GM12878 (cell line): ENCODE results near the gene CIB2. TPM values are rescaled to one million over a fixed set of nuclear protein-coding genes. Genes with fewer than 3 reads are reported as not detected.
A peak's percentile ranks its signal among the peaks of the same experiment; 100 is the strongest.

Source experiments
- ATAC-seq: fragments of 200-7000 bp; cut with Tn5 transposase; 3 replicates; pipeline ENCODE4 v1.9.1; 2020; ENCODE audit warnings: mild to moderate bottlenecking, moderate library complexity
- BruUV-seq: library from RNA; stranded (reverse); fragments of 400-500 nt; replicated peaks from 2 replicates; lab custom pipeline; 2021; lab: Mats Ljungman, UMichigan
- CTCF ChIA-PET: fragments of 300-600 bp; sonication (Branson Sonifier 250); formaldehyde crosslinking; extraction: SDS; loops from one replicate; lab custom pipeline; 2021; ENCODE audit warnings: inconsistent platforms; lab: Yijun Ruan, JAX
- POLR2A ChIA-PET: fragments of 350-600 bp; formaldehyde crosslinking; extraction: SDS; loops from one replicate; lab custom pipeline; 2021; ENCODE audit warnings: inconsistent platforms; lab: Charles Lee
- RAD21 ChIA-PET: fragments of 300-600 bp; sonication (Branson Sonifier 250); formaldehyde crosslinking; loops from one replicate; lab custom pipeline; 2023; ENCODE audit warnings: antibody characterized with exemption; ENCODE audit not compliant: unreplicated experiment; lab: Charles Lee
- SMC1A ChIA-PET: fragments of 300-600 bp; sonication (Branson Sonifier 250); formaldehyde crosslinking; loops from one replicate; lab custom pipeline; 2023; ENCODE audit not compliant: unreplicated experiment, uncharacterized antibody; lab: Charles Lee
- DNase-seq: peaks from one replicate; pipeline ENCODE4 v3.0.0-alpha.2; 2011; ENCODE audit warnings: low read depth, low spot score
- FAIRE-seq: peaks from 3 replicates; lab custom pipeline; 2011; peaks lifted over from hg19 to GRCh38; lab: Jason Lieb, UNC
- H2AFZ ChIP-seq: 2 replicates; pipeline ENCODE4 v1.6.0; 2011; ENCODE audit warnings: low read depth, low read length, control low read depth; ENCODE audit not compliant: control insufficient read depth
- H3K27ac ChIP-seq: 2 replicates; pipeline ENCODE4 v1.5.1; 2011; ENCODE audit warnings: control low read depth; ENCODE audit not compliant: control insufficient read depth, insufficient read depth
- H3K27me3 ChIP-seq, 2 experiments: replicated peaks in 1 of 2; 2 replicates each; pipeline versions ENCODE4 v1.6.0 to v1.6.1; 2011; ENCODE audit warnings: low read length in 1 of 2; ENCODE audit not compliant: control insufficient read depth in 2 of 2, insufficient read depth in 2 of 2
- H3K36me3 ChIP-seq, 2 experiments: 2 replicates each; pipeline ENCODE4 v1.5.1; 2011; ENCODE audit warnings: low read length in 1 of 2; ENCODE audit not compliant: control insufficient read depth in 2 of 2, insufficient read depth in 2 of 2
- H3K4me1 ChIP-seq: 2 replicates; pipeline ENCODE4 v1.6.1; 2011; ENCODE audit warnings: mild to moderate bottlenecking, low read length, moderate library complexity, mixed read lengths; ENCODE audit not compliant: control insufficient read depth, insufficient read depth
- H3K4me2 ChIP-seq: 2 replicates; pipeline ENCODE4 v1.6.0; 2011; ENCODE audit warnings: control low read depth; ENCODE audit not compliant: control insufficient read depth, insufficient read depth
- H3K4me3 ChIP-seq: fragments of 200-600 bp; sonication (generic); 2 replicates; pipeline ENCODE4 v1.5.1; 2016
- H3K79me2 ChIP-seq: 2 replicates; pipeline ENCODE4 v1.6.0; 2011; ENCODE audit warnings: low read length; ENCODE audit not compliant: control insufficient read depth, insufficient read depth
- H3K9ac ChIP-seq: 2 replicates; pipeline ENCODE4 v1.8.0; 2011; ENCODE audit warnings: low read length, control low read depth, mixed read lengths; ENCODE audit not compliant: control insufficient read depth, insufficient read depth
- H3K9me3 ChIP-seq: replicated peaks from 3 replicates; pipeline ENCODE4 v1.5.1; 2011; ENCODE audit warnings: mild to moderate bottlenecking, low read length; ENCODE audit not compliant: control insufficient read depth, insufficient read depth
- H4K20me1 ChIP-seq: 2 replicates; pipeline ENCODE4 v1.6.0; 2011; ENCODE audit not compliant: control insufficient read depth, insufficient read depth
- CTCF ChIP-seq, 3 experiments: IDR thresholded peaks in 2 of 3; conservative IDR thresholded peaks in 1 of 3; 2 replicates each; pipeline ENCODE4 v1.5.1; 2011; ENCODE audit warnings: low read depth in 3 of 3, low read length in 3 of 3, mild to moderate bottlenecking in 3 of 3, control low read depth in 2 of 3, moderate library complexity in 2 of 3, inconsistent platforms in 1 of 3, mixed read lengths in 1 of 3; ENCODE audit not compliant: control insufficient read depth in 2 of 3, insufficient read depth in 1 of 3; ENCODE audit errors: extremely low read depth in 1 of 3
- GATAD2B ChIP-seq: fragments of 450-650 bp; conservative IDR thresholded peaks from 2 replicates; pipeline ENCODE4 v1.6.1; 2017; ENCODE audit warnings: low read depth, mild to moderate bottlenecking, moderate library complexity
- MLLT1 ChIP-seq: fragments of 450-650 bp; IDR thresholded peaks from 2 replicates; pipeline ENCODE4 v1.6.1; 2016; ENCODE audit warnings: mild to moderate bottlenecking
- NBN ChIP-seq: fragments of 450-650 bp; IDR thresholded peaks from 2 replicates; pipeline ENCODE4 v1.6.1; 2016
- NFYB ChIP-seq: IDR thresholded peaks from 2 replicates; pipeline ENCODE4 v1.6.1; 2011; ENCODE audit warnings: low read depth, mild to moderate bottlenecking, low read length, improper control_type of control experiment, moderate library complexity; ENCODE audit not compliant: insufficient read depth
- POLR2AphosphoS2 ChIP-seq: IDR thresholded peaks from 2 replicates; pipeline ENCODE4 v1.6.1; 2011; ENCODE audit warnings: low read depth, mild to moderate bottlenecking, low read length, improper control_type of control experiment, moderate library complexity
- WGBS: methylation state at CpG from one replicate; pipeline ENCODE4 v1.1.6; 2016; ENCODE audit warnings: low lambda C conversion rate; ENCODE audit not compliant: insufficient replicate concordance, insufficient coverage; ENCODE audit errors: missing lambda C conversion rate; 5-methylcytosine and 5-hydroxymethylcytosine counted together
- in situ Hi-C: fragments of 300-500 bp; cut with MboI; formaldehyde crosslinking; loops from 9 replicates; pipeline ENCODE4 v1.14.3; 2018; ENCODE audit warnings: mixed read lengths
- intact Hi-C: fragments of 100-400 bp; cut with micrococcal nuclease; formaldehyde crosslinking; loops from one replicate; pipeline ENCODE4 v1.14.2; 2022; ENCODE audit not compliant: unreplicated experiment
- polyA plus RNA-seq, 11 experiments: library from polyadenylated mRNA; depleted of rRNA in 4 of 11; unstranded in 6 of 11; stranded (reverse) in 5 of 11; fragments of >200 nt; fragmentation: Nextera tagmentation in 4 of 11; fragmentation: Illumina TruSeq in 1 of 11; extraction: Ambion mirVana in 4 of 11; extraction: Trizol in 1 of 11; gene quantifications; 1 replicate in 1 of 11; 2 replicates in 10 of 11; pipeline versions ENCODE4 v1.2.1 to v1.2.3, GENCODE V29; 2011 to 2016; ENCODE audit warnings: inconsistent platforms in 2 of 11, missing spikeins in 2 of 11, low read depth in 1 of 11
- total RNA-seq, 4 experiments: library from RNA; depleted of rRNA in 3 of 4; stranded (reverse); fragments of >200 nt in 3 of 4; fragmentation: Illumina TruSeq in 1 of 4; extraction: Trizol in 1 of 4; gene quantifications; 2 replicates each; pipeline versions ENCODE4 v1.2.1 to v1.2.3, GENCODE V29; 2013 to 2021

Gene CIB2
- total and polyA plus RNA-seq, 10 of the 15 experiments (the other 5 are each of a cell fraction or from before 2014, with no cell fraction given), result 0.56 to 12.1 (median 7.1) TPM

- peak; percentile 80 for TF ChIP-seq GATAD2B
- TF ChIP-seq, all 136 proteins: peak for 20
These were observed 54.0 kb downstream of the CIB2 start, which contains the start of gene TBC1D2B (continued) for GRCh38 chr15:78077053-78077870.

- 59% methylated on average over 17 of the region's 17 CpGs for WGBS
- Histone ChIP-seq H3K4me1 (peaks cover 10% of the 10 kb centered on the region), H3K79me2 (peaks cover 35% of the 10 kb centered on the region)
These were observed 54.8 kb downstream of the CIB2 start for GRCh38 chr15:78076231-78077052.

More at GRCh38 chr15:78076231-78077052, 54.8 kb downstream of the CIB2 start:
- peak overlapping the region; percentile 62 for H3K27ac ChIP-seq
- BruUV-seq, result no TSS peak
- TF ChIP-seq MLLT1, result peak; percentile 97
- TF ChIP-seq NBN, result 0 out of 2 replicates have a peak, but pooled peaks have one; percentile 43
- peak in 2 of 3 experiments; percentile 10 to 28; a peak in 2 of 6 replicates for TF ChIP-seq CTCF (IDR thresholded peaks at IDR 0.05 in 2 of 3, conservative IDR thresholded peaks at IDR 0.05 in 1 of 3; ENCODE audit: control insufficient read depth in 2 of 3, extremely low read depth in 1 of 3, insufficient read depth in 1 of 3, low read depth in 3 of 3, low read length in 3 of 3)
- no peak for TF ChIP-seq NFYB
- no peak for TF ChIP-seq POLR2AphosphoS2
- in situ Hi-C loops, result no loop called here
- ATAC-seq, result peak; percentile 33
- H3K4me3 ChIP-seq, result peak overlapping the region; percentile 99
- ChIA-PET POLR2A (interaction anchor here (0.5 to 1.4 kb wide), 7 partner anchors 13 to 32 kb away, joined by 3 to 6 read pairs (median 3); no protein-coding TSS in a partner anchor), CTCF (interaction anchor here (0.7 to 13.4 kb wide), 13 partner anchors 9 to 110 kb away, joined by 3 to 191 read pairs (median 4); no protein-coding TSS in a partner anchor), RAD21 (interaction anchor here (0.8 to 2.3 kb wide), 7 partner anchors 15 to 72 kb away, joined by 3 to 17 read pairs (median 6); no protein-coding TSS in a partner anchor), SMC1A (interaction anchor here (0.9 to 12.0 kb wide), 13 partner anchors 9 to 117 kb away, joined by 3 to 305 read pairs (median 3); no protein-coding TSS in a partner anchor)
- intact Hi-C loops, result no loop called here
- H3K9me3 ChIP-seq, result no peaks in the 10 kb centered on the region
- no peaks in the 10 kb centered on the region for H3K27me3 ChIP-seq
- no peak for FAIRE-seq
- 0 out of 4 replicates have a peak, but pooled peaks cover 0 to under 1% of the 10 kb centered on the region in 2 experiments for H3K36me3 ChIP-seq
- H3K9ac ChIP-seq, result peak overlapping the region; percentile 74
- H3K4me2 ChIP-seq, result peak overlapping the region; percentile 73
- H2AFZ ChIP-seq, result peak overlapping the region; percentile 86
- no peaks in the 10 kb centered on the region for H4K20me1 ChIP-seq
- no peak for DNase-seq
